Measurements from ENCODE around the gene ARL4D. TPM values are rescaled to one million over a fixed set of nuclear protein-coding genes. Genes with fewer than 3 reads are reported as not detected.

Gene ARL4D
- total RNA-seq, 1 donor from 2014 or later, result 3.8 TPM

Other genes starting within 250 kb of the ARL4D start
- gene NBR1, start 227.8 kb upstream of the ARL4D start, total RNA-seq, result 65.7 and 69.1 TPM in 2 replicates
- gene TMEM106A, start 187.1 kb upstream of the ARL4D start, total RNA-seq, result 18.0 and 20.6 TPM in 2 replicates
- 0.39 and 0.47 TPM in 2 replicates for gene CCDC200, start 170.4 kb upstream of the ARL4D start, total RNA-seq
- gene RNU2-1, start 165.0 kb upstream of the ARL4D start, total RNA-seq, result 6,239 and 6,244 TPM in 2 replicates
- gene DHX8, start 85.0 kb downstream of the ARL4D start, total RNA-seq, result 65.1 and 65.9 TPM in 2 replicates
- gene ETV4, start 147.3 kb downstream of the ARL4D start, total RNA-seq, result 0.71 and 1.0 TPM in 2 replicates

Data from T-helper 1 cell treated with Interleukin-12 subunit alpha and Interleukin-12 subunit beta and Interleukin-4 antibody, amounts not matched to agents 30 ng/mL and 1 ng/mL, for 36 hours (primary cell).